ENCODE measurements around the gene MPL. TPM values are rescaled to one million over a fixed set of nuclear protein-coding genes. Genes with fewer than 3 reads are reported as not detected.

Gene MPL
- total and polyA plus RNA-seq, 2 of the 8 experiments (the other 6 are each of a cell fraction or from before 2014, with no cell fraction given), result 0.08 TPM; not detected in 1

DNA sequence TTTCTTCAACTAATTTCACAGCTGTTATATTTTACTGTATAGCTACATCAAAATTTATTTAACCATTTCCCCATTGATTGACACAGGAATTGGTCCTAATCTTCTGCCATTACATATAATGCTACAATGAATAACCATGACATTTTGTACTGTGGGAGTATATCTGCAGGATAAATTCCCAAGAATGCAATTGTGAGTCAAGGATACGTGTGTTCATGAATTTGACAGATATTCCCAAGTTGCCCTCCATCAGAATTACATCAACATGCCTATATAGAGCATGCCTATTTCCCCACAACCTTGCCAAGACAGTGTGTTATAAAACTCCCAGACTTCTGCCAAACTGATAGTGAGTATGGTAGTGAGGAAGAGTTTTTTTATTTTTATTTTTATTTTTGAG, 39.6 kb upstream of the MPL start (continued):
- TF ChIP-seq KDM4A (IDR thresholded peaks at IDR 0.05; ENCODE audit: low read depth, low read length, severe bottlenecking), result no peak
- no peak for TF ChIP-seq BRCA1 (IDR thresholded peaks at IDR 0.05; ENCODE audit: low read depth, low read length)
- no peak for TF ChIP-seq CHD1 (IDR thresholded peaks at IDR 0.05; ENCODE audit: low read depth, low read length)
- no peak for TF ChIP-seq EZH2 (IDR thresholded peaks at IDR 0.05; ENCODE audit: low read depth, low read length, severe bottlenecking)
- no peak for TF ChIP-seq NRF1 (IDR thresholded peaks at IDR 0.05; ENCODE audit: low read depth, low read length)
- TF ChIP-seq, protein P1, sequence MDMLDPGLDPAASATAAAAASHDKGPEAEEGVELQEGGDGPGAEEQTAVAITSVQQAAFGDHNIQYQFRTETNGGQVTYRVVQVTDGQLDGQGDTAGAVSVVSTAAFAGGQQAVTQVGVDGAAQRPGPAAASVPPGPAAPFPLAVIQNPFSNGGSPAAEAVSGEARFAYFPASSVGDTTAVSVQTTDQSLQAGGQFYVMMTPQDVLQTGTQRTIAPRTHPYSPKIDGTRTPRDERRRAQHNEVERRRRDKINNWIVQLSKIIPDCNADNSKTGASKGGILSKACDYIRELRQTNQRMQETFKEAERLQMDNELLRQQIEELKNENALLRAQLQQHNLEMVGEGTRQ (IDR thresholded peaks at IDR 0.05; ENCODE audit: low read length), result no peak
- no peak for TF ChIP-seq SP4 (IDR thresholded peaks at IDR 0.05; ENCODE audit: low read length)
